ENCODE data around the gene GSTO2. TPM values are rescaled to one million over a fixed set of nuclear protein-coding genes. Genes with fewer than 3 reads are reported as not detected.
A peak's percentile ranks its signal among the peaks of the same experiment; 100 is the strongest.

The GSTO2 gene
- total and polyA plus RNA-seq, 2 of the 4 experiments (the other 2 are of a cell fraction) = 1.4 to 2.3 TPM

GRCh38 chr10:104311184-104311720 is 42.3 kb downstream of the GSTO2 start:
- H3K14ac ChIP-seq (replicated peaks; ENCODE audit: low read depth, low read length) = no peak overlapping the region; the same call in 1 of the 2 replicates
- peaks cover 46% of the 10 kb centered on the region for H3K9me1 ChIP-seq (ENCODE audit: insufficient read depth, low read length)
- H2BK15ac ChIP-seq (ENCODE audit: low read depth, low read length) = no peak overlapping the region
- DNase-seq (no peak), ATAC-seq (ENCODE audit: low read depth) (no peak)
- H3K36me3 ChIP-seq (ENCODE audit: control insufficient read depth, insufficient read depth, low read length) = peaks cover 50% of the 10 kb centered on the region
- H3K9me3 ChIP-seq (ENCODE audit: control insufficient read depth, insufficient read depth, low read length) = no peaks in the 10 kb centered on the region
- in situ Hi-C loops (cut with MboI; ENCODE audit: low sequenced_read_pairs) = no loop called here
- peak overlapping the region; percentile 53; the same call in 1 of the 2 replicates for H3K4ac ChIP-seq (ENCODE audit: low read depth, low read length)
- H3K4me1 ChIP-seq (ENCODE audit: control insufficient read depth, insufficient read depth, low read length) = peaks cover 19% of the 10 kb centered on the region
- no peak overlapping the region for H3K4me3 ChIP-seq (ENCODE audit: insufficient read depth, low read depth, low read length)
- no peak overlapping the region for H3K56ac ChIP-seq (ENCODE audit: extremely low read depth, insufficient read depth, low read length)
- WGBS, 2 experiments (ENCODE audit: extremely low coverage in 2 of 2, insufficient read length in 1 of 2) = no CpG with 5 or more reads among the region's 5 CpGs
- no peak overlapping the region for H2BK20ac ChIP-seq (ENCODE audit: low read depth, low read length)
- H2AK5ac ChIP-seq (ENCODE audit: low read depth, low read length) = peak overlapping the region; percentile 84; the same call in 1 of the 2 replicates
- ChIA-PET CTCF (no interaction called here), POLR2A (ENCODE audit: unreplicated experiment) (no interaction called here)
- H3K27ac ChIP-seq (ENCODE audit: insufficient read depth, low read length) = peak overlapping the region; percentile 50; the same call in 1 of the 2 replicates
- H2AFZ ChIP-seq (replicated peaks; ENCODE audit: low read length, poor library complexity) = no peak overlapping the region
- no peak overlapping the region for H3K18ac ChIP-seq (ENCODE audit: low read depth, low read length)
- H4K20me1 ChIP-seq (ENCODE audit: insufficient read depth, low read length) = peaks cover 53% of the 10 kb centered on the region
- H2BK5ac ChIP-seq (ENCODE audit: low read depth, low read length, poor library complexity, severe bottlenecking) = peak overlapping the region; percentile 2
- H4K5ac ChIP-seq (ENCODE audit: low read depth, low read length) = no peak overlapping the region
- TF ChIP-seq CTCF (conservative IDR thresholded peaks at IDR 0.05; ENCODE audit: low read depth, low read length) (no peak), RAD21 (IDR thresholded peaks at IDR 0.05; ENCODE audit: low read length) (no peak), POLR2A (IDR thresholded peaks at IDR 0.05; ENCODE audit: low read depth, low read length) (no peak), RCOR1 (IDR thresholded peaks at IDR 0.05; ENCODE audit: insufficient replicate concordance, low read length) (no peak), MAZ (IDR thresholded peaks at IDR 0.05; ENCODE audit: borderline replicate concordance, low read depth, low read length) (no peak), CEBPB (IDR thresholded peaks at IDR 0.05; ENCODE audit: low read depth, low read length) (no peak), ELK1 (IDR thresholded peaks at IDR 0.05; ENCODE audit: borderline replicate concordance, low read depth, low read length) (no peak)
- no peaks in the 10 kb centered on the region for H3K27me3 ChIP-seq (ENCODE audit: control insufficient read depth, insufficient read depth, low read length)
- H4K8ac ChIP-seq (ENCODE audit: low read depth in 2 of 2, low read length in 2 of 2) = peak overlapping the region in 1 of 2 experiments; percentile 29; a peak in 2 of 4 replicates
- no peak overlapping the region for H3K4me2 ChIP-seq (ENCODE audit: low read depth, low read length)
- no peak overlapping the region for H3K9ac ChIP-seq (ENCODE audit: low read depth, low read length)
- H2AK9ac ChIP-seq (replicated peaks; ENCODE audit: low read depth, low read length, poor library complexity) = no peak overlapping the region
- intact Hi-C loops (cut with micrococcal nuclease) = no loop called here
- peaks cover 24 to 92% of the 10 kb centered on the region in 2 experiments for H3K79me1 ChIP-seq (ENCODE audit: low read depth in 1 of 2, low read length in 2 of 2)
- H3K23ac ChIP-seq (ENCODE audit: low read depth, low read length) = peak overlapping the region; percentile 39; the same call in 1 of the 2 replicates
- no TSS peak for BruUV-seq (replicated peaks)
- peak overlapping the region; percentile 53; the same call in 1 of the 2 replicates for H2BK120ac ChIP-seq (ENCODE audit: low read depth, low read length)
- H4K91ac ChIP-seq (ENCODE audit: insufficient read depth, low read depth, low read length) = peak overlapping the region; percentile 18; the same call in 1 of the 2 replicates
- dilution Hi-C loops (cut with HindIII; ENCODE audit: low sequenced_read_pairs, unreplicated experiment) = no loop called here

All from IMR-90 (cell line).